ENCODE data around the gene TBC1D22A. TPM values are rescaled to one million over a fixed set of nuclear protein-coding genes. Genes with fewer than 3 reads are reported as not detected.

TBC1D22A gene
- total and polyA plus RNA-seq, 7 experiments from 2014 or later = 18.6 to 50.1 (median 39.3) TPM

- H3K27me3 Mint-ChIP-seq = no peaks in the 10 kb centered on the region
- no peaks in the 10 kb centered on the region for H3K27me3 ChIP-seq (ENCODE audit: control insufficient read depth in 2 of 2, insufficient read depth in 2 of 2, low read length in 2 of 2)
These were observed 90.7 kb downstream of the TBC1D22A start for GRCh38 chr22:46853191-46853590.

DNA sequence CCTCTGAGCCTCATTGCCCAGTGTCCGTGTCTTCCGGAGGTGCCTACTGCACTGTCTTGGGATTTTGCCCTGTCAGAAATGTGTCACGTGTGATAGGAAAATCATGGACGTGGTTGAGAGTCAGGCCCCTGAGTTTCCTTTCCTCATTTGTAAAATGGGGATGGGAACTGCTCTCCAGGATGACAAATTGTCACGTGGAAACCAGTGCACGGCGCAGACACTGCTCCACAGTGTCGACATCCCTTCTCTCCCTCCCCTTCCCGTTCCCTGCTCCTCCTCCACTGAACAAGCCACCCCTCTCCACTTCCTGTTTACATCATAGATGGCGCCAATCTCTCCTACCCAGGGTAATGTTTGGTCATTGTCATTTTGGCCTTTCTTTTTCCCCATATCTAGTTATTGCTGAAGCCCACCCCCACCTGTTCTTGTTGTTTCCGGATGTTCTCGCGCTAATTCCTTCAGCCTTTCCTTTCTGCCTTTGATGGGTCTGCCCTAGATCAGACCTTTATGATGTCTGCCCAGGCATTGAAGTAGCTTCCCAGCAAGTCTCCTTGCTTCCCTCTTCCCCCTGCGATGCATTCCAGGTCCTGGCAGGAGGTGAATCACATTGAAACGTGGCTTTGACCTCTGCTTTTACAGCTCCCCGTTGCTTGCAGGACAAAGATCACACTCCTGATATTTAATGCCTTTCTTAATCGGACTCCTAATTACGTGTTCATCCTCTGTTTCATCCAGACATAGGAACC, 91.8 kb downstream of the TBC1D22A start:
- no peak overlapping the region for H3K4me3 Mint-ChIP-seq
- H3K4me1 Mint-ChIP-seq = peaks cover 10 to 47% (median 34%) of the 10 kb centered on the region in 7 donors
- ChIA-PET POLR2A (no interaction called here), CTCF (no interaction called here)
- H3K27me3 Mint-ChIP-seq = no peaks in the 10 kb centered on the region
- ATAC-seq (peak; percentile 78), DNase-seq (no peak)
- peaks cover 13 to 64% (median 43%) of the 10 kb centered on the region in 5 donors for H3K36me3 Mint-ChIP-seq
- intact Hi-C loops (cut with micrococcal nuclease) = no loop called here
- H3K27ac Mint-ChIP-seq = peak overlapping the region in 2 of 9 donors; percentile 29 to 49
- Histone ChIP-seq H3K4me3 (ENCODE audit: low read length) (no peak overlapping the region), H3K36me3 (ENCODE audit: control insufficient read depth in 2 of 3, insufficient read depth in 3 of 3, low read length in 3 of 3) (peaks cover 0 to 30% (median 0%) of the 10 kb centered on the region in 3 experiments), H3K27me3 (ENCODE audit: control insufficient read depth in 2 of 2, insufficient read depth in 2 of 2, low read length in 2 of 2) (no peaks in the 10 kb centered on the region), H3K9me3 (ENCODE audit: control insufficient read depth in 2 of 3, low read length in 3 of 3) (no peaks in the 10 kb centered on the region), H3K4me1 (ENCODE audit: control insufficient read depth in 2 of 2, insufficient read depth in 2 of 2, low read length in 2 of 2) (no peaks in the 10 kb centered on the region), H3K27ac (ENCODE audit: low read depth, low read length) (no peak overlapping the region)
- H3K9me3 Mint-ChIP-seq = peaks cover 0 to 4% (median 0%) of the 10 kb centered on the region in 11 donors

More at GRCh38 chr22:46853191-46853590, 90.7 kb downstream of the TBC1D22A start:
- no peak overlapping the region for H3K27ac Mint-ChIP-seq
- H3K9me3 Mint-ChIP-seq = peaks cover 0 to 4% (median 0%) of the 10 kb centered on the region in 11 donors
- Histone ChIP-seq H3K27ac (ENCODE audit: low read depth, low read length) (no peak overlapping the region), H3K4me1 (ENCODE audit: control insufficient read depth in 2 of 2, insufficient read depth in 2 of 2, low read length in 2 of 2) (no peaks in the 10 kb centered on the region), H3K4me3 (ENCODE audit: low read length) (no peak overlapping the region), H3K9me3 (ENCODE audit: control insufficient read depth in 2 of 3, low read length in 3 of 3) (no peaks in the 10 kb centered on the region), H3K36me3 (ENCODE audit: control insufficient read depth in 2 of 3, insufficient read depth in 3 of 3, low read length in 3 of 3) (peaks cover 0 to 37% (median 0%) of the 10 kb centered on the region in 3 experiments)
- H3K4me1 Mint-ChIP-seq = peaks cover 10 to 49% (median 33%) of the 10 kb centered on the region in 7 donors
- DNase-seq (no peak), ATAC-seq (no peak)
- H3K36me3 Mint-ChIP-seq = peaks cover 13 to 68% (median 46%) of the 10 kb centered on the region in 5 donors
- ChIA-PET CTCF (no interaction called here), POLR2A (no interaction called here)
- intact Hi-C loops (cut with micrococcal nuclease) = no loop called here
- H3K4me3 Mint-ChIP-seq = no peak overlapping the region

DNA sequence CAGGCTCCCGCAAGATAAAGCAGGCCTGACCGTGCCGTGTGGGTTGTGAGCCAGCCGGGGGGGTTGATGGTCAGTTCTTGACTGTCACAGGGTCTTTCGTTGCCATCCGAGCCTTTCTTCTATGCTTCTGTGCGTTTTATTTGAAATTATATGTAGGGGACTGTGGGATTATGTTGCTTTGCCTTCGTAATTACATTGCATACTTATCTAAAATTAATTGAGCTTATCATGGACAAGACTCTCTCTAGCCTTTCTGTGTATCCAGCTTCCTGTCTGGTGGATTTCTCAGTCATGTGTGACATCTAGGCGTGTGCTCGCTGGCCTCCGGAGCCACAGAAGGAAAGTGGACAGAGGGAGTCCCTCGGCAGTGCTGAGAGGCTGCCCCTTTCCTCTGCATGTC, 93.2 kb downstream of the TBC1D22A start:
- POLR2A ChIA-PET = no interaction called here
- peak overlapping the region in 2 of 9 donors; percentile 42 to 46 for H3K27ac Mint-ChIP-seq
- Histone ChIP-seq H3K27me3 (ENCODE audit: control insufficient read depth in 2 of 2, insufficient read depth in 2 of 2, low read length in 2 of 2) (no peaks in the 10 kb centered on the region), H3K9me3 (ENCODE audit: control insufficient read depth in 2 of 3, low read length in 3 of 3) (no peaks in the 10 kb centered on the region), H3K4me1 (ENCODE audit: control insufficient read depth in 2 of 2, insufficient read depth in 2 of 2, low read length in 2 of 2) (no peaks in the 10 kb centered on the region), H3K4me3 (ENCODE audit: low read length) (no peak overlapping the region), H3K36me3 (ENCODE audit: control insufficient read depth in 2 of 3, insufficient read depth in 3 of 3, low read length in 3 of 3) (peaks cover 0 to 16% (median 0%) of the 10 kb centered on the region in 3 experiments), H3K27ac (ENCODE audit: low read depth, low read length) (no peak overlapping the region)
- no peak for ATAC-seq
- no peaks in the 10 kb centered on the region for H3K27me3 Mint-ChIP-seq
- H3K4me1 Mint-ChIP-seq = peaks cover 8 to 39% (median 31%) of the 10 kb centered on the region in 7 donors
- peaks cover 0 to 4% (median 0%) of the 10 kb centered on the region in 11 donors for H3K9me3 Mint-ChIP-seq
- DNase-seq = no peak
- H3K36me3 Mint-ChIP-seq = peaks cover 4 to 50% (median 33%) of the 10 kb centered on the region in 5 donors
- H3K4me3 Mint-ChIP-seq = no peak overlapping the region
- intact Hi-C loops (cut with micrococcal nuclease) = no loop called here
- CTCF ChIA-PET = no interaction called here

DNA sequence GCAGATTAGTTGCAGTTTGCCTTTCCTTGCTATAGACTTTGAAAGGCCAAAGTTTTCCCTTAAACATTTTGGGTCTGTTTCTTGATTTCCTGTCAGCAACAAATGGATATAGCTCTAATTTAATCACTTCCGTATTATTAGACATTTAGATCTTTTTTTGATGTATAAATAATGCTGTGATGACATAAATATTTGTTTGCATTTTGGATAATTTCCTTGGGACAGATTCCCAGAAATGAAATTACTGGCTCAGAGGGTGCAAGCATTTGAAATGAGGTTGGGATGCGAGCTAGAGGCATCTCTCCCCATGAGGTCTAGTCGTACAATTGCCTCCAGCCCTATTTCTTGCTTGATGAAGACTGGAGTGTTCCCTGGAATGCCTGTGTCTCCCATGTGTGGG, 94.2 kb downstream of the TBC1D22A start:
- no peaks in the 10 kb centered on the region for H3K27me3 ChIP-seq (ENCODE audit: control insufficient read depth in 2 of 2, insufficient read depth in 2 of 2, low read length in 2 of 2)
- ChIA-PET POLR2A (no interaction called here), CTCF (no interaction called here)
- DNase-seq (no peak), ATAC-seq (no peak)
- Mint-ChIP-seq H3K9me3 (peaks cover 0 to 4% (median 0%) of the 10 kb centered on the region in 11 donors), H3K36me3 (peaks cover 0 to 44% (median 26%) of the 10 kb centered on the region in 5 donors), H3K4me1 (peaks cover 8 to 32% (median 28%) of the 10 kb centered on the region in 7 donors), H3K4me3 (no peak overlapping the region), H3K27me3 (no peaks in the 10 kb centered on the region), H3K27ac (peak overlapping the region in 1 of 9 donors; percentile 45)
- H3K4me3 ChIP-seq (ENCODE audit: low read length) = no peak overlapping the region
- H3K36me3 ChIP-seq (ENCODE audit: control insufficient read depth in 2 of 3, insufficient read depth in 3 of 3, low read length in 3 of 3) = peaks cover 0 to 9% (median 0%) of the 10 kb centered on the region in 3 experiments
- intact Hi-C loops (cut with micrococcal nuclease) = no loop called here
- H3K4me1 ChIP-seq (ENCODE audit: control insufficient read depth in 2 of 2, insufficient read depth in 2 of 2, low read length in 2 of 2) = no peaks in the 10 kb centered on the region
- no peaks in the 10 kb centered on the region for H3K9me3 ChIP-seq (ENCODE audit: control insufficient read depth in 2 of 3, low read length in 3 of 3)
- no peak overlapping the region for H3K27ac ChIP-seq (ENCODE audit: low read depth, low read length)

DNA sequence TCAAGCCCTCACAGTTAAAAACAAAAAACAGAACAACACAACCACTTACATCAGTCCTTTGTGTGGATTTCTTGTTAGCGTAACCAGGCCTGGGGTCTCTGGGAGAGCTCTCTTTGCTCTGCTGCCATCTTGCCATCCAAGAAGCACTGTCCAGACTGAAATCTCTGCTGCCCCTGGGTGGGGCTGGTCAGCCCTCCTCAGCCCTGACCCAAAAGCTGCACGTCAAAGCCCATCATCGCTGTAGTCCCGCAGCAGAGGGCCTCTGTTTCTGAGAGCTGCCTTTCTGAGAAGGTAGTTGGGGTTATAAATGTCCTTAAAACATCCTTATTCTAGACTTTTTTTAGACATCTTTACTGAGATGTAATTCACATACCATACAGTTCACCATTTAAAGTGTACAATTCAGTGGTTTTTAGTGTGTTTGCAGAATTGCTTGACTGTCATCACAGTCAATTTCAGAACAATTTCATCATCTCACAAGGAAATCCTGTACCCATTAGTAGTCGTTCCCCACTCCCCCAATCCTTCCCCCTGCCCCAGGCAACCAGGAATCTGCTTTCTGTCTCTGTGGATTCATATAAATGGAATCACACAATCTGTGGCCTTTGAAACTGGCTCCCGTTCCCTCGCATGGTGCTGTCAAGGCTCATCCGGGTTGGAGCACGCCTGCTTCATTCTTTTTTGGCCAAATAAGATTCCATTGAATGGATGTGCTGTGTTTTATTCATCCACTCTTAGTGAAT, 94.9 kb downstream of the TBC1D22A start:
- no peaks in the 10 kb centered on the region for H3K9me3 ChIP-seq (ENCODE audit: control insufficient read depth in 2 of 3, low read length in 3 of 3)
- H3K27ac Mint-ChIP-seq = no peak overlapping the region
- intact Hi-C loops (cut with micrococcal nuclease) = no loop called here
- H3K4me3 Mint-ChIP-seq = no peak overlapping the region
- no peaks in the 10 kb centered on the region for H3K27me3 Mint-ChIP-seq
- H3K36me3 Mint-ChIP-seq = peaks cover 0 to 46% (median 26%) of the 10 kb centered on the region in 5 donors
- no peaks in the 10 kb centered on the region for H3K27me3 ChIP-seq (ENCODE audit: control insufficient read depth in 2 of 2, insufficient read depth in 2 of 2, low read length in 2 of 2)
- POLR2A ChIA-PET = no interaction called here
- no peak overlapping the region for H3K27ac ChIP-seq (ENCODE audit: low read depth, low read length)
- H3K4me1 ChIP-seq (ENCODE audit: control insufficient read depth in 2 of 2, insufficient read depth in 2 of 2, low read length in 2 of 2) = no peaks in the 10 kb centered on the region
- CTCF ChIA-PET = no interaction called here
- ATAC-seq (no peak), DNase-seq (no peak)
- peaks cover 0 to 9% (median 0%) of the 10 kb centered on the region in 3 experiments for H3K36me3 ChIP-seq (ENCODE audit: control insufficient read depth in 2 of 3, insufficient read depth in 3 of 3, low read length in 3 of 3)
- peaks cover 0 to 4% (median 0%) of the 10 kb centered on the region in 11 donors for H3K9me3 Mint-ChIP-seq
- peaks cover 8 to 35% (median 28%) of the 10 kb centered on the region in 7 donors for H3K4me1 Mint-ChIP-seq
- H3K4me3 ChIP-seq (ENCODE audit: low read length) = no peak overlapping the region

GRCh38 chr22:46857885-46858143, 95.4 kb downstream of the TBC1D22A start:
- peaks cover 8 to 30% (median 28%) of the 10 kb centered on the region in 7 donors for H3K4me1 Mint-ChIP-seq
- Histone ChIP-seq H3K9me3 (ENCODE audit: control insufficient read depth in 2 of 3, low read length in 3 of 3) (no peaks in the 10 kb centered on the region), H3K4me3 (ENCODE audit: low read length) (no peak overlapping the region), H3K36me3 (ENCODE audit: control insufficient read depth in 2 of 3, insufficient read depth in 3 of 3, low read length in 3 of 3) (peaks cover 0 to 5% (median 0%) of the 10 kb centered on the region in 3 experiments), H3K27ac (ENCODE audit: low read depth, low read length) (no peak overlapping the region), H3K4me1 (ENCODE audit: control insufficient read depth in 2 of 2, insufficient read depth in 2 of 2, low read length in 2 of 2) (no peaks in the 10 kb centered on the region), H3K27me3 (ENCODE audit: control insufficient read depth in 2 of 2, insufficient read depth in 2 of 2, low read length in 2 of 2) (no peaks in the 10 kb centered on the region)
- peaks cover 0 to 4% (median 0%) of the 10 kb centered on the region in 11 donors for H3K9me3 Mint-ChIP-seq
- CTCF ChIA-PET = no interaction called here
- no peak overlapping the region for H3K4me3 Mint-ChIP-seq
- intact Hi-C loops (cut with micrococcal nuclease) = no loop called here
- no peak for ATAC-seq
- no peaks in the 10 kb centered on the region for H3K27me3 Mint-ChIP-seq
- POLR2A ChIA-PET = no interaction called here
- H3K36me3 Mint-ChIP-seq = peaks cover 0 to 44% (median 21%) of the 10 kb centered on the region in 5 donors
- no peak for DNase-seq
- H3K27ac Mint-ChIP-seq = no peak overlapping the region

Data from naive thymus-derived CD4-positive, alpha-beta T cell (primary cell).